Natural killer cell (primary cell): ENCODE results near the gene ROBO2. TPM values are rescaled to one million over a fixed set of nuclear protein-coding genes. Genes with fewer than 3 reads are reported as not detected.

ENCODE experiments used
- ATAC-seq, 3 donors: fragments of 150-1000 bp in 2 of 3; fragments of 200-7000 bp in 1 of 3; cut with Tn5 transposase; 1 replicate in 1 of 3; 2 replicates in 2 of 3; pipeline ENCODE4 v1.10.0; 2021; ENCODE audit warnings: mild to moderate bottlenecking in 2 of 3, moderate library complexity in 2 of 3
- DNase-seq, 2 donors: peaks; one replicate each; pipeline versions ENCODE4 v3.0.0 to v3.0.0-alpha.2; 2013 to 2021; ENCODE audit warnings: mixed read lengths in 1 of 2
- H3K27ac ChIP-seq: one replicate; pipeline ENCODE4 v1.5.1; 2013; ENCODE audit warnings: mild to moderate bottlenecking, low read length
- H3K27me3 ChIP-seq: one replicate; pipeline ENCODE4 v1.6.1; 2013; ENCODE audit warnings: low read length; ENCODE audit not compliant: control insufficient read depth, insufficient read depth
- H3K36me3 ChIP-seq: one replicate; pipeline ENCODE4 v1.6.1; 2013; ENCODE audit warnings: low read length; ENCODE audit not compliant: control insufficient read depth, insufficient read depth
- H3K4me1 ChIP-seq: one replicate; pipeline ENCODE4 v1.6.1; 2013; ENCODE audit warnings: low read length; ENCODE audit not compliant: control insufficient read depth, insufficient read depth
- H3K4me3 ChIP-seq: one replicate; pipeline ENCODE4 v1.5.1; 2013; ENCODE audit warnings: low read length
- H3K9me3 ChIP-seq: one replicate; pipeline ENCODE4 v1.6.1; 2013; ENCODE audit warnings: low read length; ENCODE audit not compliant: control insufficient read depth, insufficient read depth
- H3K27ac Mint-ChIP-seq, 2 donors: one replicate each; pipeline ENCODE4 v1.8.0; 2022; ENCODE audit warnings: mild to moderate bottlenecking in 2 of 2, mixed read lengths in 2 of 2, moderate library complexity in 1 of 2
- H3K27me3 Mint-ChIP-seq, 2 donors: one replicate each; pipeline ENCODE4 v1.8.0; 2022; ENCODE audit warnings: low read depth in 2 of 2, mixed read lengths in 2 of 2
- H3K36me3 Mint-ChIP-seq: one replicate; pipeline ENCODE4 v1.8.0; 2022; ENCODE audit warnings: mixed read lengths
- H3K4me1 Mint-ChIP-seq, 2 donors: one replicate each; pipeline ENCODE4 v1.8.0; 2022; ENCODE audit warnings: mixed read lengths in 2 of 2
- H3K4me3 Mint-ChIP-seq: one replicate; pipeline ENCODE4 v1.8.0; 2022; ENCODE audit warnings: mild to moderate bottlenecking, moderate library complexity, mixed read lengths
- H3K9me3 Mint-ChIP-seq, 2 donors: one replicate each; pipeline ENCODE4 v1.8.0; 2022; ENCODE audit warnings: mixed read lengths in 2 of 2
- CTCF ChIP-seq: fragments of 200-600 bp; IDR thresholded peaks from one replicate; pipeline ENCODE4 v1.8.0; 2022; ENCODE audit warnings: antibody characterized with exemption
- WGBS: methylation state at CpG from one replicate; pipeline ENCODE4 v1.1.7; 2013; ENCODE audit warnings: missing lambda C conversion rate; ENCODE audit not compliant: insufficient coverage; 5-methylcytosine and 5-hydroxymethylcytosine counted together
- intact Hi-C: fragments of 100-400 bp; cut with micrococcal nuclease; formaldehyde crosslinking; loops from one replicate; pipeline ENCODE4 v1.14.2; 2022
- total RNA-seq, 4 donors: library from RNA; stranded (reverse); fragments of 120-200 nt in 1 of 4; gene quantifications; one replicate each; pipeline versions ENCODE4 v1.2.3 to v1.2.4, GENCODE V29; 2013 to 2022

The ROBO2 gene
- total RNA-seq, 3 donors from 2014 or later (not counting 1 experiment from before 2014, with no cell fraction given) = not detected

- Histone ChIP-seq H3K4me3 (no peak overlapping the region), H3K27ac (no peak overlapping the region), H3K9me3 (peaks cover 3% of the 10 kb centered on the region), H3K4me1 (no peaks in the 10 kb centered on the region), H3K27me3 (no peaks in the 10 kb centered on the region), H3K36me3 (no peaks in the 10 kb centered on the region)
- Mint-ChIP-seq H3K9me3 (peaks cover 3 to 9% of the 10 kb centered on the region in 2 donors), H3K27ac (no peak overlapping the region), H3K4me3 (no peak overlapping the region), H3K4me1 (no peaks in the 10 kb centered on the region), H3K36me3 (no peaks in the 10 kb centered on the region), H3K27me3 (no peaks in the 10 kb centered on the region)
- no peak for DNase-seq
- no peak for ATAC-seq
- TF ChIP-seq CTCF = no peak
- intact Hi-C loops = no loop called here
- WGBS = 90% methylated on average over 2 of the region's 2 CpGs
Observed at GRCh38 chr3:77279276-77279675, 239.4 kb downstream of the ROBO2 start.

- Mint-ChIP-seq H3K4me3 (no peak overlapping the region), H3K4me1 (no peaks in the 10 kb centered on the region), H3K27me3 (no peaks in the 10 kb centered on the region), H3K9me3 (peaks cover 7 to 12% of the 10 kb centered on the region in 2 donors), H3K36me3 (no peaks in the 10 kb centered on the region), H3K27ac (no peak overlapping the region)
- TF ChIP-seq CTCF = no peak
- Histone ChIP-seq H3K36me3 (no peaks in the 10 kb centered on the region), H3K4me1 (no peaks in the 10 kb centered on the region), H3K27ac (no peak overlapping the region), H3K9me3 (peaks cover 1% of the 10 kb centered on the region), H3K27me3 (no peaks in the 10 kb centered on the region), H3K4me3 (no peak overlapping the region)
- intact Hi-C loops = no loop called here
- no peak for DNase-seq
- 72% methylated on average over 7 of the region's 8 CpGs for WGBS
- ATAC-seq = no peak
Observed at GRCh38 chr3:77281721-77282120, 241.8 kb downstream of the ROBO2 start.

- no peak overlapping the region for H3K27ac Mint-ChIP-seq
- Histone ChIP-seq H3K36me3 (no peaks in the 10 kb centered on the region), H3K4me3 (no peak overlapping the region), H3K9me3 (no peaks in the 10 kb centered on the region), H3K27me3 (no peaks in the 10 kb centered on the region), H3K27ac (no peak overlapping the region), H3K4me1 (no peaks in the 10 kb centered on the region)
- 76% methylated on average over 3 of the region's 4 CpGs for WGBS
- H3K36me3 Mint-ChIP-seq = peaks cover 5% of the 10 kb centered on the region
- intact Hi-C loops = no loop called here
- ATAC-seq (no peak), DNase-seq (no peak)
- H3K4me3 Mint-ChIP-seq = no peak overlapping the region
- no peaks in the 10 kb centered on the region for H3K27me3 Mint-ChIP-seq
- H3K9me3 Mint-ChIP-seq = peaks cover 4 to 11% of the 10 kb centered on the region in 2 donors
- H3K4me1 Mint-ChIP-seq = no peaks in the 10 kb centered on the region
- no peak for TF ChIP-seq CTCF
Observed at GRCh38 chr3:77283108-77283507, 243.2 kb downstream of the ROBO2 start.

GRCh38 chr3:77288348-77288747 is 248.4 kb downstream of the ROBO2 start:
- no peaks in the 10 kb centered on the region for H3K4me1 Mint-ChIP-seq
- no peak overlapping the region for H3K4me3 ChIP-seq
- H3K36me3 Mint-ChIP-seq = peaks cover 23% of the 10 kb centered on the region
- H3K36me3 ChIP-seq = no peaks in the 10 kb centered on the region
- ATAC-seq = no peak
- no peak overlapping the region for H3K4me3 Mint-ChIP-seq
- H3K9me3 Mint-ChIP-seq = peaks cover 9 to 18% of the 10 kb centered on the region in 2 donors
- DNase-seq = no peak
- no peak overlapping the region for H3K27ac Mint-ChIP-seq
- no peaks in the 10 kb centered on the region for H3K27me3 Mint-ChIP-seq
- no peaks in the 10 kb centered on the region for H3K9me3 ChIP-seq
- WGBS = 100% methylated on average over 1 of the region's 1 CpG
- H3K4me1 ChIP-seq = no peaks in the 10 kb centered on the region
- no peak overlapping the region for H3K27ac ChIP-seq
- no peak for TF ChIP-seq CTCF
- no peaks in the 10 kb centered on the region for H3K27me3 ChIP-seq
- intact Hi-C loops = no loop called here
